COLO668 (cell line): ENCODE data around the gene ZFYVE28.

Source experiments
- DNase-seq: peaks from one replicate; lab custom pipeline; 2025; ENCODE audit not compliant: unreplicated experiment; lab: John Stamatoyannopoulos, UW

ZFYVE28 gene

DNA sequence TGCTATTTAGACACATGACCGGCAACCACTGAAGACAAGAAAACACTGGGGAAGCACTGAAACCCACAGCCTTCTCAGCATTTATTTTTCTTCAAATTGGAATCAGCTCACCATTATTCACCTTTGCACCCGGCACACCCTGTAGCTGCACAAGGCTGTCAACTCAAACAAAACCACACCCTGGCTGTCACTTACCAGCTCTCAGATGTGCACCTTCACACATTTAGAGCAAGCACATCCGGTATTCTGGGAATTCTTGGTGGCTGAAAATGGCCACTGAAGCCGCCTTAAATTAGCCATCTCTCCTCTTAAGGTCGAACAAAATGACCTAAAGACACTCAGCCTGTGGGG is 5.9 kb downstream of the ZFYVE28 start:
- DNase-seq: peak; percentile 35

DNA sequence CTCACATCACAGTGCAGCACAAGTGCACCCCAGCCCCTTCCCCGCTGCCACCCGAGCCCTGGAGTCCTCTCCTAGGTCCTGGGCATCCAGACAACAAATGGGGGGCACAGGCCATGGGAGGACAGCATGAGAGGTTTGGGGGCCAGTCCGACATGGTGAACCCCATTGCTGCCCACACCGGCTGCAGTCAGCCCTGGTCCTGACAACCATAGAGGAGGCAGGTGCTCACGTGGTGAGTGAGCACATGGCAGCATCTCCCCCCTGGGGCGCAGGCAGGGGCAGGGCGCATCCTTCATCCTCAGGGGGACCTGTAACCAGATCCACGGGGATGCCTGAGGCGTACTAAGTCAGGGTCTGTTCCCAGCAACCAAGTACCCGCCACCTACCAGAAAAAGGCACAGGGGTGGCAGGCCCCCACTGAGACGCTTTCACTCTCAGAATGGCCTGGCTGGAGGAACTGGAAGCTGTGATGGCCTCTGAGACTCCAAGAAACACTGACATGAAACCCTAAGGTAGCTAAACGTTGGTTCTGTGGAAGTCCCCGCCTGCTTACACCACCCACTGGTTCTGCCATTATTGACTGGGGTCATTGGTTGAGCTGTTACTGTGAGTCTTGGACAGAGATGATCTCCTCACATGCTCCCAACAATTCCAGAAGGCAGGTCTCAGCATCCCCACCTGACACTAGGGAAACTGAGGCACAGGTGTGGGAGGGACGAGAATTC is 6.5 kb downstream of the ZFYVE28 start:
- DNase-seq: no peak

DNA sequence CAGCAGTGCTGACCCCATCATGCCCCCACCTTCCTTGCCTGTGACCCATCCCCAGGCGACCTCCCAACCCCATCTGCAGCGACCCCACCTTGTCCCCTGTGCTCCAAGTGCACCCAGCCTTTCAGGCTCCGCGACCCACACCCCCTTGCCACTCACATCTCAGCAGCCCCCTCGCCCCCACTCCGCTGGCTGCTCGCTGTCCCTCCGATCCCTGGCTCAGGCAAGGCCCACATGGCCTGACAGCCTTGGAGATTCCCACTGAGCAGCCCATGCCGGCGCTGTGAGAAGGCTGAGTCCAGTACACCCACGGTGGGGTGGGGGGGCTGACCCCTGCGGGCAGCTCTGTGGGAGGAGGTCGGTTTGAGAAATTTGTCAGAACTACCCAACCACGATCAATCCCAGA is 9.1 kb downstream of the ZFYVE28 start:
- DNase-seq: no peak

DNA sequence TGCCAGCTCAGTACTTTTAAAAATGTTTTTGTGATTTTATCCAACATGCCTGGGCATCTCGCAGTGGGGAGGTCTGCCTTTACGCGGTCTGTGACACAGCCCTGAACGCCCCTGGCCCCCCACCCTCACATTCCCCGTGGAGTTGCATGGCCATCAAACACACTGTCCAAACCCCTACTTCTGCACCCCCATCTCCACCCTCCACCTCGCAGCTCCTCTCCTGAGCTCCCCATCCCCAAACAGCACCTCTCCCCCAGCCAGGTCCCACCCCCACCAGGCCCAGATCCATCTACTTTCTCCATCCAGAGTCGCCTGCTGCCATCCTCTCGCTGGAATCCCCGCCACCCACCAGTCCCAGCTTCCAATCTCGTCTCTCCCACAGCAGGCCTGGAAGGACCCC is 9.5 kb downstream of the ZFYVE28 start:
- no peak for DNase-seq

DNA sequence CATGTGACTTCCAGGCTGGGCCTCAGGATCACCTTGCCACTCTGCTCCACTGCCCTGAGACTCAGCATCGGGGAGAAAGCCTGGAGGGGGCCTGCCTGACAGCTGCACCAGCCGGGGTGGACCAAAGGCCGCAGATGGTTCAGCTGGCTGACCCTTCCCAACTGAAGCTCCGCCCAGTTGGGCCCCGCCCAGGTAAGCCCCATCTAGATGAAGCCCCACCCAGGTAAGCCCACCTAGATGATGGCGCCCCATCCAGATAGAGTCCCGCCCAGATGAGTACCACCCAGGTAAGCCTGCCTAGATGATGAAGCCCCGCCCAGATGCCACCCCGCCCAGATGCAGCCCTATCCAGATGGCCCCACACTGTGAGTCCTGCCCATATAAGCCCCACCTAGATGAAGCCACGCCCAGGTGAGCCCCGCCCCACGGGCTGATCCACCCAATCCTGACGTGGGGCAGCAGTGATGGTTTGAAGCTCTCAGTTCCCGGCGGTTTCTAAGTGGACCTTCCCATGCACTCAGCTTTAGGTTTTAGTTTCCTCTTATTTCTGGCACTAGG is 10.0 kb downstream of the ZFYVE28 start:
- peak; percentile 14 for DNase-seq

DNA sequence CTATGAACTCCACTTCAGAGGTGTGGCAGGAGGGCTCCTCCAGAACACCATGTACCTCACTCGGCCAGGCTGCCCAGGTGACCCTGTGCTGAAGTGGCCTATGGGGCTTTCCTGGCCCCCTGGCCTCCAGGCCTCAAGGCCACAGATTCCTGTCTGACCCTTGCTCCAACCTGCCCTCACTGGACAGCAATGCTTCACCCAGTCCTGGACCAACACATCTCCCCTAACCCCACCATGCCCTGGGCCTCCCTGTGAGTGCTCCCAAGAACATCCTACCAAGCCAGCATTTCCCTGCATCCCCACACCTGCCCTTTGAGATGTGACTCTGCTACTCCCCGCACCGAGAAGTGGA is 10.5 kb downstream of the ZFYVE28 start:
- DNase-seq: no peak

DNA sequence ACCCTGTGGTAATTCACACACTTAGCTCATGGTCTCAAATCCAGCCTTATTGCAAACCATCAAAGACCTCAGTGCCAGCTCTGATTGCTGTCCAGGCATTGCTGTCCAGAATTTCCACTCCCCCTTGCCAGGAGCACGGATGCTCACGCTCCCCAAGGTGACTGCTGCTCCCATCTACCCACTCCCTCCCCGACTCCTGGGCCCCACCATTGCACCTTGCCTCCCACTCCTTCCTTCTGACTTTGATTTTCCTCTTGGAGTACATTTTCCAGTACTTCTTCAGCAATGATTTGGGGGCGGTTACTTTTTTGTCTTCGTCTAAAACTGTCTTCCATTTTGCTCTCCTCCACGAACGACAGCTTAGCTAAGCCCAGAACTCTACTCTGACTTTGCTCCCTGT is 11.5 kb downstream of the ZFYVE28 start:
- DNase-seq: no peak

DNA sequence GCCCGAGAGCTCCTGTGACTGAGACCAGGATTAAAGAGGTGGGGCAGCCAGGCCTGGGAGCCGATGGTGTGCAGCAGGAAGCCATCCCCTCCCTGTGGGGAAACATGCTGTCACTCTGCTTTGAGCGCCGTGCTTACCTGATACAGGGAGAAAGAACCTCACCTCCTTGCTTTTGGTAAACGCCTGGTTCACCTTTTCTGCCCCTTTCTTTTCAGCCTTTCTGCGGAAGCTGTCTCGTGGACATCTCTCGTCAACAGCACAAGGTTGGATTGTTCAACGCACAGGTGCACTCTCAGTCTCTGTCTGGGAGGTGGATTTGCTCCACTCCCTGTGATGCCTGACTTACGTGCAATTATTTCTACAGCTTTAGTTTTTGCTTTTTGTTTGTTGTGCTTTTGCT is 12.0 kb downstream of the ZFYVE28 start:
- no peak for DNase-seq

DNA sequence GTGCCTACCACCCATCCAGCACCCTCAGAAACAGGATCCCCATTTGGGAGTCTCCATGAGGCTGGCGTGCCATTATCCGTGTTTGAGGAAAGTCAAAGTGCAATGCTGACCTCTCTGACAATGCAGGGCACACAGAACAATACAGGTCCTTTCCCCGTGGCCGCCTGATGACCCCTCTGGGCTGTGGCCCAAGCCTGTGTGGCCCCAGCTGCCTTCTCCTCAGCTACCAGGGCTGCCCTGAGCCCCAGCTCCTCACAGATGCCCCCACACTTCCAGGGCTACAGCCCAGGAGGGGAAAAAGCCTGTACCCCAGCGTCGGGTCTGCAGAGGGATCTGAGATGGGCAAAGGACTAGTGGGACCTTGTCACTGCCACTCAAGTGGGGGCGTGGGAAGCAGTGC is 15.5 kb downstream of the ZFYVE28 start:
- no peak for DNase-seq

DNA sequence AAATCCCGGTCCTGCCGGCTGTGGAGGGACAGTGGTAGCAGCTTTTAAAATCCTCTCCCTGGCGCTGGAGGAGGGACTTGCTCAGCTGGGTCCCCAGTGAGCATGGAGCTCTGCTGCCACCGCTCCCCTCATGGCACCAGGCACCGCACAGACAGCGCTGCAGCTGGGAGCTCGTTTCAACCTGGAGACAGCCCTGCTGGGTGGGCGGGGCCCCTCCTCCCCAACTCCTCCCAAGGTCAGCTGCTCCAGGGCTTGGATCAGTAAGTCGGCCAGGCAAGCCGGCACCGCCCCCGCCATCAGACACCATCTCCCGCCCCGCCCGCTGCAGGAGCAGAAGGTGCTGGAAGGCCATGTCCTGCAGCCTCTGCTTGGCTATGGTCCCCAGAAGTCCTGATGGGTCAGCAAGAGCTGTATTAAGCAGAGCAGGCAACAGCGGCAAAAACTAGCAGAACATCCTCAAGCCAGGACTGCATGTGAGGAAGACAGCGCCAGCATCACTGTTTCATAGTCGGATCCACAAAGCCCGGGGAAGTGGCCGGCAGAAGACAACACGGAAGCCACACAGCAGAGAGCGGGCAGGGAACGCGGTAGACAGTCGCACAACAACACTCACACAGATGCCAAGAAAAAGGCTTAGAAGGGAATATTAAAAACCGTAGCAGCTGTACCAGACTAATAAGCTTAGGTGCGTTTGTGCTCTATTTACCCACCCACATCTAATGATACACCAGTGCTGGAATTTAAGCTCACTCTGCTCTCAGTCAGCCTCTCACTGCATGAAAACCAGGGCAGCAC is 16.2 kb downstream of the ZFYVE28 start:
- DNase-seq: peak; percentile 60

DNA sequence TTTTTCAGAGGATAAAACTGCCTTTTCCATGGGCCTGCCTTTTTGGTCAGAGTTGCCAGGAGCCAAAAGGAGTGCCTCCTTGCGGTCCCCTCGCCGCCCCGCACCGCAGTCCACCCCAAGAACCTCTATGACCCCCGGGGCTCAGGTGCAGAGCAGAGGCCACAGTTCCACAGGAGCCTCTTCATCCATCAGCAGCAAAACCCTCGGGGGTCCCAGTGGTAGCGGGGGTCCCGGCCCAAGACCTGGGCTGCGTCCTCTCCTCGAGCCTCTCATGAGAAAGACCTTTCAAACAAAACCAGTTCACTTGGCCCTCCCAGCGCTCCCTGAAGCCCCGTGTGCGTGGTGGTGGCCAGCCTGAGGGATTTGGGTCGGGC is 16.8 kb downstream of the ZFYVE28 start:
- no peak for DNase-seq

DNA sequence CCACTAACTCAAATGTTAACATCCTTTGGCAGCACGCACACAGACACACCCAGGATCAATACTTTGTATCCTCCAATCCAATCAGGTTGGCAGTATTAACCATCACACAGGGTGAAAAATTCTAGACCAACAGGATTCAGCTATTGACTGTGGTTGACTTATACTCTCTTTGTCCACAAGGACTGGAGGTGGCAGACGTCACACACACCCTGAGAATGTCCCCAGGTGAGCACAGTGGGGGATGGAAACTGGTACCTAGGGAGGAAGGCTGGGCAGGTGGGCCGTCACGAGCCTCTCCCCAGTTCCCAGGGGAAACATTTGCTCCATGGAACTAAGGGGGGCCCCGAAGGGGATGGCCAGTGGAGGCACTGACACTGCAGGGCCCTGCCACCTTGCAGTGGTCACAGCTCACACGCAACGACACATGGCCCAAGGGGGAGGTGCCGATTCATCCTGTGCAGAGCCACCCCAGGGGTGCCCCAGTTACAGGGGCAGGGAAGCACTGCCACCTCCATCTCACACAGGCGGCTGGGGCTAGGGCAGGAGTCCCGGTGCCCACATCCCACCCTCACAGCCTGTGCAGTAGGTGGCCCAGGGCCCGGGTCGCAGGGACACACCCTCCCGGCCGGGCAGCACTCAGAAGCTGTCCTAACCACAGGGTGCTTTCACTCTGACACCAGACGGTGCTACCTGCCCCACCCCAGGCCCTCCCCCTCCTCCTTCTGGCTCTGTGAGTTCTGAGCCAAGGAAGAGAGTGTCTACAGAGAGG is 17.4 kb downstream of the ZFYVE28 start:
- no peak for DNase-seq

DNA sequence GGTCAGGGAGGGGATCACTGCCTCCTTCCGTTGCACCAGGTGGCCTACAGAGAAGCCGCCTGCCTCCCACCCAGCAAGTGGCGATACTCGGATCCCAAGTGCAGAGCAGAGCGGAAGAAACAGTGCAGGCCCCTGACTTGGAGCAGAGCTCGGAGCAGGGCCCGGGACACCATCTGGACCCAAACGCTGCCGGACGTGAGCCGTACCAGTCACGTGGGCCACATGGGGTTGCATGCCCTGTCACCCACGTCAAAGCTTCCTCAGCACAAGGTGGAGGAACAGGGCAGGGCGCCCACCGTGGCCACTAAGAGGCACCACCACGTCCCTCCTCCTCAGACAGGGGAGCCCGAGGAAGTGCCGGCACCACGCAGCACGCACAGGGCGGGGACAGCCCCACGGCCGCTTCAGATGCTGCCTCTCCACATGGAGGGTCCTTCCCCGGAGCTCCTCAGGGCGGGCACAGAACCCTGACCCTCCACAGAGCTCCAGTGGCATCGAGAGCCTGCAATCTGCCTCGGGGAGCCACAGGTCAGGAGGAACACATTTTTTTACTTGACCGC is 18.7 kb downstream of the ZFYVE28 start:
- DNase-seq: no peak

DNA sequence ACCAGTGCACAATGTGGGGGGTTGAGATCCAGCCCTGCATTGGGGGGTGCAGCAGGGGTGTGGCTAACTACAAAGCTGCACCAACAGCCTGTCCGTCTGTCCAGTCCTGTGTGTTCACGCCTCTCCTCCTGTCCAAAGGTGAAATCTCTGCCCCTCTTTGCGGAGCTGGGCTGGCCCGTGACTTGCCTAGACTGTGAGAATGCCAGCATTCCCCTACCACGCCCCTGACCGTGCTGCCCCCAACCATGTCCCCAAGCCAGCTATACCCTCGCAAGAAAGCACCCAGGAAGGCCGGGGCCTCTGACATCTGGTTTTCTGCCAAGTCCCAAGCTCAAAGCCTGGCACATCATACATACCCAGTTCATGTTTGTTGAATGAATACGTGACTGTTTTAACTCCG is 19.2 kb downstream of the ZFYVE28 start:
- DNase-seq: no peak

DNA sequence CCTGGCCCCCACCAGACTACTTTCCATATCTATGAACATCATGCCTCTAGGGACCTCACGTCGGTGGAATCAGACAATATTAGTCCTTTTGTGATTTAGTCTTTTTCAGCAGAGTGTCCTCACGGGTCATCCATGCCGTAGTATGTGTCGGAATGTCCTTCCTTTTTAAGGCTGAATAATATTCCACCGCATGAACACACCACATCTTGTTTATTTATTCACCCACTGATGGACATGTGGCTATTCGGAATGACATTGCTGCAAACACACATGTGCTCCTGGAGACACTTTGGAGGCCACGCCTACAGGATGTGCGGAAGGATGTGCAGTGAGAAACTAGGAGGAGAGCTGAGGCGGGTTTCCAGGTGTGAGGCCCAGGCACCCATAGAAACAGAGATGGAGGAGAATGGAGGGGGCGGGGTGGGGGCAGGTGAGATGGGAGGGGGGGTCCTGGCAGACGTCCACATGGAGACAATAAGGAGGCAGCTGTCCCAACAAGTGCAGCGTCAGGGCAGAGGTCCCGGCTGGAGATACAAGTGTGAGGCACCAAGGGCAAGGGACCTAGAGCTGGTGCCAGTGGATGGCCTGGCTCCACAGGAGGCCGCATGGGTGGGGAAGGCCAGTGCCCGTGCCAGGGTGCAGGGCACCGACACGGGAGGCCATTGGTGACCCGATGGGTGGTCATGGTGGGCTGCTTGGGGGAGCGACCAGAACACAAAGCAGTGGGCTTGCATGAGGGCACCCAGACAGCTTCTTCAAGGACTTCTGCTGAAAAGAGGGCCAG is 20.7 kb downstream of the ZFYVE28 start:
- no peak for DNase-seq

DNA sequence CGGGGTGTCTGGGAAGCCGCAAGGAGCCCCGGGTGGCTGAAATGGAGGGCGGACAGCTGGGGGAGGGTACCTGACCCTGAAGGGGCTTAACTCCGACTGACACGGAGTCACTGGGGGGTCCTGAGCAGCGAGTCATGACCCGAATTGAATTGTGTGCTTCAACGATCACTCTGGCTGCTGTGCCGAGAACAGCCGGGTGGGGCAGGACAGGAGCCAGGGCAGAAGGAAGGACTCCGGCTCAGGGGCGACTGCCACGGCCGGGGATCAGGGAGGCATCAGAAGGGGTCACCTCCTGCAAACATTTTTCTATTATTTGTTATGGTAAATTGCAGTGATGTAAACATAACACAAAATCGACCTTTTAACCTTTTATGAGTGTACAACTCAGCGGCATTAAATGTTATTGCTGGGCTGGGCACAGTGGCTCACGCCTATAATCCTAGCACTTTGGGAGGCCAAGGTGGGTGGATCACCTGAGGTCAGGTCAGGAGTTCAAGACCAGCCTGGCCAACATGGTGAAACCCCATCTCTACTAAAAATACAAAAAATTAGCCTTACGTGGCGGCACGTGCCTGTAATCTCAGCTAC is 21.6 kb downstream of the ZFYVE28 start:
- DNase-seq: no peak

DNA sequence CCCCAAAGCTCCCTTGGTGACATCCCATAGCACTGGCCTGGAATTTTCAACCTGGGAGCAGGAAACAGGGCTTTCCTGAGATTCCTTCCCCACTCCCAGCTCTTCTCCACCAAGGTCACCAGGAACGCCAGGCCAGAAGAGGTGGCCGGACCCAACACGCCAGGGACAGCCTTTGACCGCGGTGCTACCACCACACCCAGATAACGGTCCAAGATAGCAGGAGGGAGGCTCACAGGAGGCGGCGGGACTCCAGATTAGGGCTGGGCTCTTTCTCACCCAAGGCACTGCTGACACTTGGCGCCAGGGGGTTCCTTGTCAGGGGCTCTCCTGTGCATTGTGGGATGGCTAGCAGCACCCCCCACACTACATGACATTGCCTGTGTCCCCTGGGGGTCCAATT is 22.9 kb downstream of the ZFYVE28 start:
- DNase-seq: no peak

DNA sequence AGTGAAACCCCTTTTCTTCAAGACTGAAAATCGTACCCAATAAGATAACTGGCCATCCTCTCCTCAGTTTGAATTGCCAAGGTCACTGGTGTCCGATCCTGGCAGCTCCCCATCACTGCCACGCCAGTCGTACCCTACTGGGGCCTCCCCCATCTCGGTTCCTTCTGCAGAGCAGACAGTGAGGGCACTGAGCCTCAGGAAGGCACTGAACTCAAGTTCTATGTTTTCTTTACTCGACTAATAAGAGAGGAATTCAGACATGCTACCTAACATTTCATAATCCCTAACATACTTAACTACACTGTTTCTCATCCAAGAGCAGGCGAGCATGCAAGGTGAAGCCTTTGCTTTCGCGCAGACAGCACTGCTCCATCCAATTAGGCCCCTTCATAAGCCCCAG is 23.4 kb downstream of the ZFYVE28 start:
- DNase-seq: no peak

DNA sequence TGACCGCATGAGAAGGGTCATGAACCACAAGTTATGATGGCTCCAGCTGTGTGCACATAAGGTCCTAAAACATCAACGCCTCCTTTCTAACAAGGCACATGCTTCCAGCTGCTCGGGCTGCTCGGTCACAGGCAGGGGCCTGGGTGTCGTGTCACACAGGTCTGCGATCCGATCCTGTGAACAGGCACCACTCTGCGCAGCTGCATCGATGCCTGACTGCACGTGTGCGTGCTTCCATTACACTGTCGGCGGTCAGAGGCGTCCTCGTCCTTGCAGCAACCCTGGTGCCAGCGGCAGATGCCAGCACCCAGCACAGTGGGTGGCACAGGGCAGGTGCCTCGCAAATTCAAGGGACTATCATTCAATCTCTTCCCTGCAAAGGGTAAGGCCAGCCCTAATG is 23.9 kb downstream of the ZFYVE28 start:
- DNase-seq: no peak
